Measurements from ENCODE around the gene DHRS13.

Gene DHRS13

GRCh38 chr17:28900986-28901726 lies 1.7 kb downstream of the DHRS13 start:
- no peak overlapping the region for H2AFZ ChIP-seq
- no peak overlapping the region for H3K9ac ChIP-seq
- no peak for TF ChIP-seq CTCF (IDR thresholded peaks at IDR 0.05)
- H3K4me3 ChIP-seq (ENCODE audit: low read depth, low read length): no peak overlapping the region
- H3K36me3 ChIP-seq (ENCODE audit: control insufficient read depth, insufficient read depth, low read length): no peaks in the 10 kb centered on the region
- H3K4me2 ChIP-seq (ENCODE audit: low read length): no peak overlapping the region
- H3K27me3 ChIP-seq (ENCODE audit: control insufficient read depth, insufficient read depth, low read length): no peaks in the 10 kb centered on the region
- H3K4me1 ChIP-seq: peaks cover 4% of the 10 kb centered on the region
- no peak overlapping the region for H3K27ac ChIP-seq
- no peaks in the 10 kb centered on the region for H3K9me3 ChIP-seq (ENCODE audit: control insufficient read depth, low read length)
- peaks cover 7% of the 10 kb centered on the region for H3K79me2 ChIP-seq

GRCh38 chr17:28899212-28899815 lies 3.6 kb downstream of the DHRS13 start:
- TF ChIP-seq CTCF (IDR thresholded peaks at IDR 0.05): no peak
- H3K4me3 ChIP-seq (ENCODE audit: low read depth, low read length): no peak overlapping the region
- no peaks in the 10 kb centered on the region for H3K36me3 ChIP-seq (ENCODE audit: control insufficient read depth, insufficient read depth, low read length)
- no peak overlapping the region for H2AFZ ChIP-seq
- no peak overlapping the region for H3K27ac ChIP-seq
- H3K4me2 ChIP-seq (ENCODE audit: low read length): no peak overlapping the region
- H3K9ac ChIP-seq: no peak overlapping the region
- no peaks in the 10 kb centered on the region for H3K27me3 ChIP-seq (ENCODE audit: control insufficient read depth, insufficient read depth, low read length)
- H3K79me2 ChIP-seq: peaks cover 7% of the 10 kb centered on the region
- no peaks in the 10 kb centered on the region for H3K9me3 ChIP-seq (ENCODE audit: control insufficient read depth, low read length)
- H3K4me1 ChIP-seq: peaks cover 4% of the 10 kb centered on the region

- Histone ChIP-seq H3K9me3 (ENCODE audit: control insufficient read depth, low read length) (no peaks in the 10 kb centered on the region), H3K36me3 (ENCODE audit: control insufficient read depth, insufficient read depth, low read length) (no peaks in the 10 kb centered on the region), H3K4me3 (ENCODE audit: low read depth, low read length) (no peak overlapping the region), H3K4me1 (peaks cover 4% of the 10 kb centered on the region), H2AFZ (no peak overlapping the region), H3K27me3 (ENCODE audit: control insufficient read depth, insufficient read depth, low read length) (no peaks in the 10 kb centered on the region), H3K27ac (peak overlapping the region; percentile 91), H3K4me2 (ENCODE audit: low read length) (no peak overlapping the region), H3K79me2 (peaks cover 7% of the 10 kb centered on the region), H3K9ac (no peak overlapping the region)
- no peak for TF ChIP-seq CTCF (IDR thresholded peaks at IDR 0.05)
Measured at GRCh38 chr17:28898527-28898955, 4.3 kb downstream of the DHRS13 start.

- peak overlapping the region; percentile 96 for H3K4me2 ChIP-seq (ENCODE audit: low read length)
- peak overlapping the region; percentile 97 for H2AFZ ChIP-seq
- TF ChIP-seq CTCF (IDR thresholded peaks at IDR 0.05): no peak
- H3K27ac ChIP-seq: peak overlapping the region; percentile 91
- peak overlapping the region; percentile 69 for H3K4me3 ChIP-seq (ENCODE audit: low read depth, low read length)
- no peaks in the 10 kb centered on the region for H3K36me3 ChIP-seq (ENCODE audit: control insufficient read depth, insufficient read depth, low read length)
- H3K4me1 ChIP-seq: peaks cover 4% of the 10 kb centered on the region
- no peaks in the 10 kb centered on the region for H3K9me3 ChIP-seq (ENCODE audit: control insufficient read depth, low read length)
- H3K9ac ChIP-seq: peak overlapping the region; percentile 50
- H3K79me2 ChIP-seq: peaks cover 9% of the 10 kb centered on the region
- H3K27me3 ChIP-seq (ENCODE audit: control insufficient read depth, insufficient read depth, low read length): no peaks in the 10 kb centered on the region
Measured at GRCh38 chr17:28897769-28898526, 4.9 kb downstream of the DHRS13 start.

All from parathyroid adenoma (tissue), 2 donors.